HFFc6 (cell line): ENCODE measurements around the gene MTARC1. TPM values are rescaled to one million over a fixed set of nuclear protein-coding genes. Genes with fewer than 3 reads are reported as not detected.

Experiments used
- DNase-seq: peaks from one replicate; pipeline ENCODE4 v3.0.0-alpha.2; 2018
- H3K27ac Mint-ChIP-seq: 2 replicates; pipeline ENCODE4 v1.8.0; 2020; ENCODE audit warnings: mild to moderate bottlenecking, mixed read lengths
- H3K27me3 Mint-ChIP-seq: 2 replicates; pipeline ENCODE4 v1.8.0; 2021; ENCODE audit warnings: mild to moderate bottlenecking, moderate library complexity, mixed read lengths; ENCODE audit not compliant: insufficient read depth
- H3K36me3 Mint-ChIP-seq: 2 replicates; pipeline ENCODE4 v1.8.0; 2021; ENCODE audit warnings: low read depth, mixed read lengths
- H3K4me1 Mint-ChIP-seq: 2 replicates; pipeline ENCODE4 v1.8.0; 2020; ENCODE audit warnings: low read depth, mixed read lengths
- H3K4me3 Mint-ChIP-seq: 2 replicates; pipeline ENCODE4 v1.8.0; 2020; ENCODE audit warnings: mild to moderate bottlenecking, moderate library complexity, mixed read lengths
- H3K9me3 Mint-ChIP-seq: 2 replicates; pipeline ENCODE4 v1.8.0; 2020; ENCODE audit warnings: mild to moderate bottlenecking, mixed read lengths
- total RNA-seq, 6 experiments: library from RNA; stranded (reverse); fragmentation: NEBNext Ultra II Directional; extraction: Animal tissue kit (Norgen Biotek cat#: 25700); gene quantifications; 2 replicates in 1 of 6; 3 replicates in 5 of 6; pipeline ENCODE4 v1.2.3, GENCODE V29; 2021
- TF ChIP-seq, protein P1 (sequence below): fragments of 200-600 bp; sonication (generic); IDR thresholded peaks from 2 replicates; pipeline ENCODE4 v1.5.0; 2021; ENCODE audit warnings: antibody characterized with exemption, mild to moderate bottlenecking

Gene MTARC1
- total RNA-seq, 6 experiments from 2014 or later = 1.1 to 1.9 (median 1.7) TPM

DNA sequence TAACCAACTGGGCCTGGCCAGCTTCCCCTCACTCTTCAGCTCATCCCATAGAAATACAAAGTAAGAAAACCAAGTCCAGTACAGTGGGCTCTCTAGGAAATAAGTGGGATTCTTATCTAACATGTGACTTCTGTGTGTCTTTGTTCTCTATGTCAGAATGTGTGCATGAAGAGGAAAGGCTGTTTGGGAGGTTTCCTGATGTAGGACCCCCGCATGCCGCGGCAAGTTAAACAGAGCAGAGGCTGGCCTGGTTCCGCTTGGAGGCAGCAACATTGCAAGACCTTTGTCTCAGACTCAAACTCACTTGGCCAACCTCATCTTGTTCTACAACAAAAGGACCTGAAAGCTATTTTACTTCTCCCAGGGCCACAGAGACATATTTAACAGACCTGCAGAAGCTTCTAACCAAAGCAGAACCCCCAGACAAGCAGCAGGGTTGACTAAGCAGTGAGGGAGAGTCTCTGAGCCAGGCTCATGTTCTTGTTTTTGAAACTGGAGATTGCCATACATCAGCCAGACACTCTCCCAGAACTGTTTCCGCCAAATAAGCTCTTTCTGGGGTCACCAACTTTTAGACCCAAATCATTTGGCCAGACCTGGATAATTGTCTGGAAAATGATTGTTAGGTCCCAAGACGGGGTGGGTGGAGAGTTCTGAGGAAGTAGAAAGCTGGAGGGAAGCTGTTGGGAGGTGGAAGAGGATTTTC lies 32.3 kb upstream of the MTARC1 start:
- H3K27ac Mint-ChIP-seq = no peak overlapping the region
- no peak overlapping the region for H3K4me3 Mint-ChIP-seq
- 0 out of 2 replicates have a peak, but pooled peaks cover 6% of the 10 kb centered on the region for H3K36me3 Mint-ChIP-seq
- no peaks in the 10 kb centered on the region for H3K9me3 Mint-ChIP-seq
- TF ChIP-seq, protein P1, sequence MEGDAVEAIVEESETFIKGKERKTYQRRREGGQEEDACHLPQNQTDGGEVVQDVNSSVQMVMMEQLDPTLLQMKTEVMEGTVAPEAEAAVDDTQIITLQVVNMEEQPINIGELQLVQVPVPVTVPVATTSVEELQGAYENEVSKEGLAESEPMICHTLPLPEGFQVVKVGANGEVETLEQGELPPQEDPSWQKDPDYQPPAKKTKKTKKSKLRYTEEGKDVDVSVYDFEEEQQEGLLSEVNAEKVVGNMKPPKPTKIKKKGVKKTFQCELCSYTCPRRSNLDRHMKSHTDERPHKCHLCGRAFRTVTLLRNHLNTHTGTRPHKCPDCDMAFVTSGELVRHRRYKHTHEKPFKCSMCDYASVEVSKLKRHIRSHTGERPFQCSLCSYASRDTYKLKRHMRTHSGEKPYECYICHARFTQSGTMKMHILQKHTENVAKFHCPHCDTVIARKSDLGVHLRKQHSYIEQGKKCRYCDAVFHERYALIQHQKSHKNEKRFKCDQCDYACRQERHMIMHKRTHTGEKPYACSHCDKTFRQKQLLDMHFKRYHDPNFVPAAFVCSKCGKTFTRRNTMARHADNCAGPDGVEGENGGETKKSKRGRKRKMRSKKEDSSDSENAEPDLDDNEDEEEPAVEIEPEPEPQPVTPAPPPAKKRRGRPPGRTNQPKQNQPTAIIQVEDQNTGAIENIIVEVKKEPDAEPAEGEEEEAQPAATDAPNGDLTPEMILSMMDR = no peak
- H3K4me1 Mint-ChIP-seq = peaks cover 6% of the 10 kb centered on the region
- no peak for DNase-seq
- peaks cover 2% of the 10 kb centered on the region; the same call in 1 of the 2 replicates for H3K27me3 Mint-ChIP-seq

DNA sequence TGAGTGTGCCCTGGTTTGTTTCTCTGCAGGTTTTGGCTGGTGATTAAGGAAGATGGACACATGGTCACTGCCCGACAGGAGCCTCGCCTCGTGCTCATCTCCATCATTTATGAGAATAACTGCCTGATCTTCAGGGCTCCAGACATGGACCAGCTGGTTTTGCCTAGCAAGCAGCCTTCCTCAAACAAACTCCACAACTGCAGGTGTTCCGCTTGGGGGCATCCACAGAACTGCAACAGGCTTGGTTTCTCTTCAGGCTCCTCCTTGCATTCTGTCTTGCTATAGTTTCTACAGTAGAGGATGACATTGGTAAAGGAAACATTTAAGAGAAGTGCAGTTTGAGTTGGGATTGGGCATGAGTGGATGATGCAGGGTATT lies 31.8 kb upstream of the MTARC1 start:
- peaks cover under 1% of the 10 kb centered on the region for H3K4me1 Mint-ChIP-seq
- no peak overlapping the region for H3K4me3 Mint-ChIP-seq
- H3K27ac Mint-ChIP-seq = no peak overlapping the region
- H3K36me3 Mint-ChIP-seq = 0 out of 2 replicates have a peak, but pooled peaks cover 6% of the 10 kb centered on the region
- peaks cover 2% of the 10 kb centered on the region; the same call in 1 of the 2 replicates for H3K27me3 Mint-ChIP-seq
- H3K9me3 Mint-ChIP-seq = no peaks in the 10 kb centered on the region
- TF ChIP-seq, protein P1 = no peak
- DNase-seq = no peak

DNA sequence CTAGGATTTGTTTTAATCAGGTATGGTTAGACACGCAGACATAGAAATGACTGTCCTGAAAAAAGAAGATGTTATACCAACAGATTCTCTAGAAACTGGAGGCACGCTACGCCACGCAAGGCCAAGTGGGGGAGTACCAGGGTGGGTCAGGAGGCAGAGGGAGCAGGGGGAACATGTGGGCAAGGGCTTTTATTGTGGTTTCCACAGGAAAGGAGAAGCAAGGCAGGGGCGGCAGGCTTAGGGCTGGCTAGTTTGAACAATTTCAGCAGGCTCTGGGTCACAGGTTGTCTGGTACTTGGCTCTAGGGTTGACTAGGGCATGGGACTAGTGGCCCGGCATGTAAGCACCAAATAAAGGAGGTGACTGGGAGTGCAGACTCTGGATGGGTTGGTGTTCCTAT lies 31.4 kb upstream of the MTARC1 start:
- Mint-ChIP-seq H3K36me3 (0 out of 2 replicates have a peak, but pooled peaks cover 6% of the 10 kb centered on the region), H3K27me3 (peaks cover 2% of the 10 kb centered on the region; the same call in 1 of the 2 replicates), H3K4me1 (no peaks in the 10 kb centered on the region), H3K9me3 (no peaks in the 10 kb centered on the region), H3K27ac (no peak overlapping the region), H3K4me3 (no peak overlapping the region)
- TF ChIP-seq, protein P1 = no peak
- no peak for DNase-seq

DNA sequence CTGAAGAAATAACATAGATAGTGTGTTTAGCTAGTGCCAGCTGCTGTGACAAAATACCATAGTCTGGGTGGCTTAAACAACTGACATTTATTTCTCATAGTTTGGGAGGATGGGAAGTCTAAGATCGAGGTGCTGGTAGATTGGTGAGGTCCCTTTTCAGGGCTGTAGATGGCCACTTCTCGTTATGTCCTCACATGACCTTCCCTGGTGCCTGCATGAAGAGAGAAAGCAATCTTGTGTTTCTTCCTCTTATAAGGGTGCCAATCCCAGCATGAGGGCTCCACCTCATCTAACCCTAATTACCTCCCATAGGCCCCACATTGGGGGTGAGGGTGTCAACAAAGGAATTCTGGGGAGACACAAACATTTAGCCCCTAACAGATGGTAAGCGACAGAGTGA lies 29.3 kb upstream of the MTARC1 start:
- DNase-seq = no peak
- Mint-ChIP-seq H3K36me3 (0 out of 2 replicates have a peak, but pooled peaks cover 6% of the 10 kb centered on the region), H3K9me3 (no peaks in the 10 kb centered on the region), H3K27me3 (peaks cover 2% of the 10 kb centered on the region), H3K4me1 (no peaks in the 10 kb centered on the region), H3K4me3 (no peak overlapping the region), H3K27ac (no peak overlapping the region)
- TF ChIP-seq, protein P1 = no peak

DNA sequence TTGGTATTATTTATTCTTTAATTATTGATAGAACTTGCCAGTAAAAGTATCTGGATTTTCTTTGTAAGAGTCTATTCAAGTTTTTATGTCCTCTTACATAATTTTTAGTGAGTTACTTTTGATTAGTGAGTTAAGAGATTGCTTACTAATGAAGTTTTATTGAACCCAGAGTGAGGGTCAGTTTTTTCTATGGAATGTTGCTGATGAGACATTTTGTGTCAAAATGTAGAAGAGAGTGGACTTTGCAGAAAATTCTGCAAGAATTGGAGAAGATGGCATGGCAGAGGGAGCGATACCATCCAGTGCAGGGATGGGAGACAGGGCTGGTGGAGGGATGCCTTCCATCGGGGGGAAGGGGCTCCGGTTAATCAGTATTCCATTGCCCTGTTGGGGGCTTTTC lies 27.6 kb upstream of the MTARC1 start:
- Mint-ChIP-seq H3K27ac (no peak overlapping the region), H3K4me3 (no peak overlapping the region), H3K4me1 (no peaks in the 10 kb centered on the region), H3K27me3 (peaks cover 2% of the 10 kb centered on the region), H3K36me3 (0 out of 2 replicates have a peak, but pooled peaks cover 6% of the 10 kb centered on the region), H3K9me3 (no peaks in the 10 kb centered on the region)
- no peak for DNase-seq
- TF ChIP-seq, protein P1 = no peak
